ENCODE results near the gene HCN2.

Gene HCN2

GRCh38 chr19:576768-577438, 12.8 kb upstream of the HCN2 start:
- DNase-seq = no peak
- H3K27me3 ChIP-seq (replicated peaks in 2 of 5; ENCODE audit: control insufficient read depth in 4 of 5, insufficient read depth in 5 of 5, low read length in 4 of 5) = no peaks in the 10 kb centered on the region
- POLR2A ChIA-PET = no interaction called here
- H3K4me3 ChIP-seq (ENCODE audit: control insufficient read depth in 1 of 7, extremely low read depth in 1 of 7, insufficient read depth in 4 of 7, low read depth in 2 of 7, low read length in 6 of 7) = no peak overlapping the region
- 91% methylated on average over 15 of the region's 28 CpGs for WGBS (ENCODE audit: insufficient coverage)
- H3K27ac ChIP-seq (ENCODE audit: insufficient read depth in 1 of 2, low read depth in 1 of 2, low read length in 2 of 2, poor library complexity in 1 of 2, severe bottlenecking in 2 of 2) = no peak overlapping the region
- peaks cover 0 to 35% (median 28%) of the 10 kb centered on the region in 4 experiments for H3K4me1 ChIP-seq (ENCODE audit: control extremely low read depth in 1 of 4, control insufficient read depth in 4 of 4, insufficient read depth in 4 of 4, low read length in 3 of 4)
- H3K36me3 ChIP-seq (ENCODE audit: control insufficient read depth in 4 of 4, insufficient read depth in 4 of 4, low read length in 3 of 4) = peaks cover under 1 to 40% (median 19%) of the 10 kb centered on the region in 4 experiments
- H3K9me3 ChIP-seq (ENCODE audit: control extremely low read depth in 1 of 5, control insufficient read depth in 4 of 5, insufficient read depth in 2 of 5, low read depth in 1 of 5, low read length in 4 of 5) = no peaks in the 10 kb centered on the region
- CTCF ChIA-PET = interaction anchor here (1.6 to 3.5 kb wide), 2 partner anchors 9 to 103 kb away, joined by 3 to 28 read pairs; no protein-coding TSS in a partner anchor

- peaks cover 0 to 34% (median 28%) of the 10 kb centered on the region in 4 experiments for H3K4me1 ChIP-seq (ENCODE audit: control extremely low read depth in 1 of 4, control insufficient read depth in 4 of 4, insufficient read depth in 4 of 4, low read length in 3 of 4)
- no peak overlapping the region for H3K27ac ChIP-seq (ENCODE audit: insufficient read depth in 1 of 2, low read depth in 1 of 2, low read length in 2 of 2, poor library complexity in 1 of 2, severe bottlenecking in 2 of 2)
- no peaks in the 10 kb centered on the region for H3K9me3 ChIP-seq (ENCODE audit: control extremely low read depth in 1 of 5, control insufficient read depth in 4 of 5, insufficient read depth in 2 of 5, low read depth in 1 of 5, low read length in 4 of 5)
- H3K36me3 ChIP-seq (ENCODE audit: control insufficient read depth in 4 of 4, insufficient read depth in 4 of 4, low read length in 3 of 4) = peaks cover 2 to 44% (median 23%) of the 10 kb centered on the region in 4 experiments
- DNase-seq = no peak
- H3K27me3 ChIP-seq (replicated peaks in 2 of 5; ENCODE audit: control insufficient read depth in 4 of 5, insufficient read depth in 5 of 5, low read length in 4 of 5) = no peaks in the 10 kb centered on the region
- H3K4me3 ChIP-seq (ENCODE audit: control insufficient read depth in 1 of 7, extremely low read depth in 1 of 7, insufficient read depth in 4 of 7, low read depth in 2 of 7, low read length in 6 of 7) = no peak overlapping the region
- POLR2A ChIA-PET = no interaction called here
- CTCF ChIA-PET = interaction anchor here (1.6 kb wide), 1 partner anchor 102 kb away, joined by 3 read pairs; no protein-coding TSS in a partner anchor
- WGBS (ENCODE audit: insufficient coverage) = 97% methylated on average over 52 of the region's 66 CpGs
Observed at GRCh38 chr19:577439-578392, 12.0 kb upstream of the HCN2 start.

GRCh38 chr19:579111-579841, 10.4 kb upstream of the HCN2 start:
- H3K9me3 ChIP-seq (ENCODE audit: control extremely low read depth in 1 of 5, control insufficient read depth in 4 of 5, insufficient read depth in 2 of 5, low read depth in 1 of 5, low read length in 4 of 5) = no peaks in the 10 kb centered on the region
- ChIA-PET POLR2A (no interaction called here), CTCF (no interaction called here)
- no peaks in the 10 kb centered on the region for H3K27me3 ChIP-seq (replicated peaks in 2 of 5; ENCODE audit: control insufficient read depth in 4 of 5, insufficient read depth in 5 of 5, low read length in 4 of 5)
- 92% methylated on average over 45 of the region's 46 CpGs for WGBS (ENCODE audit: insufficient coverage)
- peaks cover 2 to 54% (median 27%) of the 10 kb centered on the region in 4 experiments for H3K36me3 ChIP-seq (ENCODE audit: control insufficient read depth in 4 of 4, insufficient read depth in 4 of 4, low read length in 3 of 4)
- H3K27ac ChIP-seq (ENCODE audit: insufficient read depth in 1 of 2, low read depth in 1 of 2, low read length in 2 of 2, poor library complexity in 1 of 2, severe bottlenecking in 2 of 2) = no peak overlapping the region
- H3K4me1 ChIP-seq (ENCODE audit: control extremely low read depth in 1 of 4, control insufficient read depth in 4 of 4, insufficient read depth in 4 of 4, low read length in 3 of 4) = peaks cover 0 to 24% (median 16%) of the 10 kb centered on the region in 4 experiments
- DNase-seq = no peak
- no peak overlapping the region for H3K4me3 ChIP-seq (ENCODE audit: control insufficient read depth in 1 of 7, extremely low read depth in 1 of 7, insufficient read depth in 4 of 7, low read depth in 2 of 7, low read length in 6 of 7)

GRCh38 chr19:579842-580155, 9.9 kb upstream of the HCN2 start:
- CTCF ChIA-PET = interaction anchor here (1.6 kb wide), 1 partner anchor 31 kb away, joined by 4 read pairs; no protein-coding TSS in a partner anchor
- H3K4me1 ChIP-seq (ENCODE audit: control extremely low read depth in 1 of 4, control insufficient read depth in 4 of 4, insufficient read depth in 4 of 4, low read length in 3 of 4) = peaks cover 0 to 20% (median 13%) of the 10 kb centered on the region in 4 experiments
- POLR2A ChIA-PET = no interaction called here

GRCh38 chr19:580274-580835, 9.3 kb upstream of the HCN2 start:
- Histone ChIP-seq H3K4me1 (ENCODE audit: control extremely low read depth in 1 of 4, control insufficient read depth in 4 of 4, insufficient read depth in 4 of 4, low read length in 3 of 4) (peaks cover 0 to 14% (median 10%) of the 10 kb centered on the region in 4 experiments), H3K27ac (ENCODE audit: insufficient read depth in 1 of 2, low read depth in 1 of 2, low read length in 2 of 2, poor library complexity in 1 of 2, severe bottlenecking in 2 of 2) (no peak overlapping the region), H3K9me3 (ENCODE audit: control extremely low read depth in 1 of 5, control insufficient read depth in 4 of 5, insufficient read depth in 2 of 5, low read depth in 1 of 5, low read length in 4 of 5) (no peaks in the 10 kb centered on the region), H3K4me3 (ENCODE audit: control insufficient read depth in 1 of 7, extremely low read depth in 1 of 7, insufficient read depth in 4 of 7, low read depth in 2 of 7, low read length in 6 of 7) (no peak overlapping the region), H3K36me3 (ENCODE audit: control insufficient read depth in 4 of 4, insufficient read depth in 4 of 4, low read length in 3 of 4) (peaks cover 2 to 54% (median 26%) of the 10 kb centered on the region in 4 experiments), H3K27me3 (replicated peaks in 2 of 5; ENCODE audit: control insufficient read depth in 4 of 5, insufficient read depth in 5 of 5, low read length in 4 of 5) (peaks cover 0 to 5% (median 2%) of the 10 kb centered on the region in 5 experiments)
- no peak for DNase-seq
- ChIA-PET POLR2A (no interaction called here), CTCF (interaction anchor here (1.6 kb wide), 1 partner anchor 30 kb away, joined by 4 read pairs; no protein-coding TSS in a partner anchor)
- WGBS (ENCODE audit: insufficient coverage) = 93% methylated on average over 13 of the region's 22 CpGs

More at GRCh38 chr19:579842-580155, 9.9 kb upstream of the HCN2 start:
- WGBS (ENCODE audit: insufficient coverage) = 98% methylated on average over 9 of the region's 11 CpGs
- Histone ChIP-seq H3K4me3 (ENCODE audit: control insufficient read depth in 1 of 7, extremely low read depth in 1 of 7, insufficient read depth in 4 of 7, low read depth in 2 of 7, low read length in 6 of 7) (no peak overlapping the region), H3K27me3 (replicated peaks in 2 of 5; ENCODE audit: control insufficient read depth in 4 of 5, insufficient read depth in 5 of 5, low read length in 4 of 5) (peaks cover 0 to 3% (median 2%) of the 10 kb centered on the region in 5 experiments), H3K9me3 (ENCODE audit: control extremely low read depth in 1 of 5, control insufficient read depth in 4 of 5, insufficient read depth in 2 of 5, low read depth in 1 of 5, low read length in 4 of 5) (no peaks in the 10 kb centered on the region), H3K27ac (ENCODE audit: insufficient read depth in 1 of 2, low read depth in 1 of 2, low read length in 2 of 2, poor library complexity in 1 of 2, severe bottlenecking in 2 of 2) (no peak overlapping the region), H3K36me3 (ENCODE audit: control insufficient read depth in 4 of 4, insufficient read depth in 4 of 4, low read length in 3 of 4) (peaks cover 2 to 54% (median 27%) of the 10 kb centered on the region in 4 experiments)
- no peak for DNase-seq

GRCh38 chr19:581399-582111, 8.1 kb upstream of the HCN2 start:
- ChIA-PET CTCF (interaction anchor here (1.6 kb wide), 1 partner anchor 29 kb away, joined by 4 read pairs; no protein-coding TSS in a partner anchor), POLR2A (no interaction called here)
- Histone ChIP-seq H3K9me3 (ENCODE audit: control extremely low read depth in 1 of 5, control insufficient read depth in 4 of 5, insufficient read depth in 2 of 5, low read depth in 1 of 5, low read length in 4 of 5) (no peaks in the 10 kb centered on the region), H3K36me3 (ENCODE audit: control insufficient read depth in 4 of 4, insufficient read depth in 4 of 4, low read length in 3 of 4) (peaks cover 2 to 54% (median 26%) of the 10 kb centered on the region in 4 experiments), H3K4me1 (ENCODE audit: control extremely low read depth in 1 of 4, control insufficient read depth in 4 of 4, insufficient read depth in 4 of 4, low read length in 3 of 4) (peaks cover 0 to 6% (median 2%) of the 10 kb centered on the region in 4 experiments), H3K4me3 (ENCODE audit: control insufficient read depth in 1 of 7, extremely low read depth in 1 of 7, insufficient read depth in 4 of 7, low read depth in 2 of 7, low read length in 6 of 7) (no peak overlapping the region), H3K27me3 (replicated peaks in 2 of 5; ENCODE audit: control insufficient read depth in 4 of 5, insufficient read depth in 5 of 5, low read length in 4 of 5) (peaks cover 0 to 17% (median 4%) of the 10 kb centered on the region in 5 experiments), H3K27ac (ENCODE audit: insufficient read depth in 1 of 2, low read depth in 1 of 2, low read length in 2 of 2, poor library complexity in 1 of 2, severe bottlenecking in 2 of 2) (no peak overlapping the region)
- no peak for DNase-seq
- 92% methylated on average over 39 of the region's 40 CpGs for WGBS (ENCODE audit: insufficient coverage)

All from common myeloid progenitor, CD34-positive (primary cell).